NCI-H345 (cell line): ENCODE measurements around the gene ACE.

Experiments used
- DNase-seq: peaks from one replicate; lab custom pipeline; 2025; lab: John Stamatoyannopoulos, UW

Gene ACE

DNA sequence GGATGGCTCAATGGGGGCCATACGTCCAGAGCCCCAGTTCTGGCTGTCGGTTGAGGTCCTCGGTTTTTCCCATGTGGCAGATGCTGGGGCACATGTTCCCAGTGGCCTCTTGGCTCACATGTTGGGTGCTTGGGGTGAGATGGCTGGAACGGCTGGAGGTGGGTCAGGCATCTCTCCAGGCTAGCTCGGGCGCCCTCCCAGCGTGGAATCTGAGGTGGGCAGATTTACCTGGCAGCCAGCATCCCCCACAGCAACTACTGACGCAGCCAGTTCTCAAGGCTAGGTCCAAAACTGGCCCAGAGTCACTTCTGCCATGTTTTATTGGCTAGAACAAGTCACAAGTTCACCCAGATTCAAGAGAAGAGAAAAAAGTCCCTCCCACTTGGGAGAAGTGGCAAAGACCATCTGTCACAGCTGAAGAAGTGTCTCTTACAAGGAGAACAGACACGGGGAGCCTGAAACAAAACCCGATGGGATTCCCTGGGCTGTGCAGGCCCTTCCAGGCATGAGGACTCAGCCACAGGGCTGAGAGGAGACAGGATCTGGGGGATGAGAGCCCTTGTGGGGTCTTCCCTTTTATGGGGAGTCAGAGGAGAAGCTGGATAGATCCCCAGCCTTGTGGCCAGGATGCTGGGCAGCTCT lies 15.2 kb downstream of the ACE start:
- DNase-seq = no peak

DNA sequence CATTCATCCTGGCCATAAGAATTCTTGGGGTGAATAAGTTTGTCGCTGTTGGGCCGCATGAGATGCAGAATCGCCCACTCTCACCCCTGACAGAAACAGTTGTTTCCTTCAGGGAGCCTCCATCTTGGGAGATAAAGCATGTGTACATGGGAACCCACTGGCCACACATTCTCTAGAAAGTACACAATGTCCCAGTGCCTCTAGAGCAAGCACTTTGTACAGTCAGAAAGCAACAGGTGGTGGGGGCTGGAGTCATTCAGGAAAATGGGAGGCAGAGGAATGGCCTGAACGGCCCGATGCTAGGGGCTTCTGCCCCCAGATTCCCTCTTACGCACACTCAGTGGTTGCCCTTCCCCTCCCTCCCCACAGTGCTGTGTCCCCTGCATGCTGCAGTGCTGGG lies 16.1 kb downstream of the ACE start:
- DNase-seq = no peak

DNA sequence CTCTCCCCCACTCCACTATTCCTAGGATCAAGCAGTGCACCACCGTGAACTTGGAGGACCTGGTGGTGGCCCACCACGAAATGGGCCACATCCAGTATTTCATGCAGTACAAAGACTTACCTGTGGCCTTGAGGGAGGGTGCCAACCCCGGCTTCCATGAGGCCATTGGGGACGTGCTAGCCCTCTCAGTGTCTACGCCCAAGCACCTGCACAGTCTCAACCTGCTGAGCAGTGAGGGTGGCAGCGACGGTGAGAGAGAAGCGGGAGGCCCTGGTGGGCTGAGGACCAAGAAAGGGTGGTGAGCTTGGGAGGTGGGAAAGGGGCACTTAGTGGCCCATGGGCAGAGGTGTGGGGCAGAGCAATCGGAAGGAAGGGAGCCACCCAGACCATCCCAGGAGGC lies 16.6 kb downstream of the ACE start:
- DNase-seq = no peak

DNA sequence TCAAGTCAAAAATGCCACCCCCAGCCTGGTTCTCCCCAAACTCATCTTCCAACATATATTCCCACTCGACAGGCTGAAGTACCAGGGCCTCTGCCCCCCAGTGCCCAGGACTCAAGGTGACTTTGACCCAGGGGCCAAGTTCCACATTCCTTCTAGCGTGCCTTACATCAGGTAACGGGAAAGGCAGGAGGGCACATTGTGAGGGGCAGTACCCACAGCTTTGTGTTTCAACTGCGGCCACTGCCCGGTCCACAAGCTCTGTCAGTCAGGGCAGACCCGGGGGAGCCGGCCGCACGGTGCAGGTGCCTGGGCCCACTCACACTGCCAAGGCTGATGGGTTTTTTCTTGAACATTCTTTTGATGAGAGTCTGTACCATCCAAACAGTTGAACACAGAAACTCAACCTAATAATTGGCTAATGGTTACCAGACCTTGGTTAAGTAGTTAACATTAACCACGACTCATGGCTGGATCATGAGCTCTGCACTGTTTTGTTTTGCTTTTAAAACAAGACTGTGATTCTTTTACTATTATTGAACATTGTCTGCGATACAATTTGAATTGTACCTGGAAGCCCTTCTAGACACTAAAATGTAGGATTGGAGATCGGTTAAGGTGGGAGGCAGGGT lies 17.6 kb downstream of the ACE start:
- no peak for DNase-seq

DNA sequence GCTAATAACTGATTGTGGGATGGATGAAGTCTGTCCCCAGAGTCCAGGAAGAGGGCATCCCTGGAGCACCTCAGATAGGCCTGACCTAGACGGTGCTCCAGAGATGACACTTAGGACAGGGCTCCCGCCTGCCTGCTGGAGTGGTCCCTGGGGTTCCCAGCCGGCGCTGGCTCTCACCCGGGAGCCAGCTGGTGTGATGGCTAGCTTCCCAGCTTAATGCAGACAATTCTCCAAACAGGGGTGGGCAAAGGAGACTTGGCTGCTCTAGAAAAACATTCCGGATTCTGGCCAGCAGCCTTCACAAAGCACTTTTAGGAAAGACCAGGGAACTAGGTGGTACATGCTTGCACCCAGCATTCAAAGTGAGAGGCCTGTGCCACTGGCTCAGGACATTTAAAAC lies 18.6 kb downstream of the ACE start:
- DNase-seq = no peak

DNA sequence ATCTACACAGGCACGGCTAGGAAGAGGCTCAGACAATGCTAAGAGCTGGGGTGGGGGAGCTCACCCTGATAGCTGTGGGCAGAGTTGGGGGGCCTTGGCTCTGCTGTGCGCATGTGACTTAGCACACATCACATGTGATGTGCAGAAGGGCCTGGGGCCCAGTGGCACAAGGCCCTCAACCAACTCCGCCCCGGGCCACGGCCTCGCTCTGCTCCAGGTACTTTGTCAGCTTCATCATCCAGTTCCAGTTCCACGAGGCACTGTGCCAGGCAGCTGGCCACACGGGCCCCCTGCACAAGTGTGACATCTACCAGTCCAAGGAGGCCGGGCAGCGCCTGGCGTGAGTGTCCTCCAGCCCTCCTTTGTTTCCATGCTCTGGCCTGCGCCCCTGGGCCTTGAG lies 19.3 kb downstream of the ACE start:
- no peak for DNase-seq

DNA sequence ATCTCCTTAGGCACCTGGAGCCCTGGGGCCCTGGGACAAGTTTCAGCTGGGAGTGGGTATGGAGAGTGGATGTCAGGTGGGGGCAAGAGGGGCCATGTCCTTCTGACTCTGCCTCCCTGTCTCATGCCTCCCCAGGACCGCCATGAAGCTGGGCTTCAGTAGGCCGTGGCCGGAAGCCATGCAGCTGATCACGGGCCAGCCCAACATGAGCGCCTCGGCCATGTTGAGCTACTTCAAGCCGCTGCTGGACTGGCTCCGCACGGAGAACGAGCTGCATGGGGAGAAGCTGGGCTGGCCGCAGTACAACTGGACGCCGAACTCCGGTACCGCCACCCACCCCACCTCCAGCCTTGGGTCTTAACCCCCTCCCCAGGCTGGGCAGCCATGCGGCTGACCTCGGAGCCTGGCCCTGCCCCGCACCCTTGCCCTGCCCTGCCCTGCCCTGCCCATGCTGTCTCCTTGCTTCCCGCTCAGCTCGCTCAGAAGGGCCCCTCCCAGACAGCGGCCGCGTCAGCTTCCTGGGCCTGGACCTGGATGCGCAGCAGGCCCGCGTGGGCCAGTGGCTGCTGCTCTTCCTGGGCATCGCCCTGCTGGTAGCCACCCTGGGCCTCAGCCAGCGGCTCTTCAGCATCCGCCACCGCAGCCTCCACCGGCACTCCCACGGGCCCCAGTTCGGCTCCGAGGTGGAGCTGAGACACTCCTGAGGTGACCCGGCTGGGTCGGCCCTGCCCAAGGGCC lies 20.0 kb downstream of the ACE start:
- DNase-seq = no peak

DNA sequence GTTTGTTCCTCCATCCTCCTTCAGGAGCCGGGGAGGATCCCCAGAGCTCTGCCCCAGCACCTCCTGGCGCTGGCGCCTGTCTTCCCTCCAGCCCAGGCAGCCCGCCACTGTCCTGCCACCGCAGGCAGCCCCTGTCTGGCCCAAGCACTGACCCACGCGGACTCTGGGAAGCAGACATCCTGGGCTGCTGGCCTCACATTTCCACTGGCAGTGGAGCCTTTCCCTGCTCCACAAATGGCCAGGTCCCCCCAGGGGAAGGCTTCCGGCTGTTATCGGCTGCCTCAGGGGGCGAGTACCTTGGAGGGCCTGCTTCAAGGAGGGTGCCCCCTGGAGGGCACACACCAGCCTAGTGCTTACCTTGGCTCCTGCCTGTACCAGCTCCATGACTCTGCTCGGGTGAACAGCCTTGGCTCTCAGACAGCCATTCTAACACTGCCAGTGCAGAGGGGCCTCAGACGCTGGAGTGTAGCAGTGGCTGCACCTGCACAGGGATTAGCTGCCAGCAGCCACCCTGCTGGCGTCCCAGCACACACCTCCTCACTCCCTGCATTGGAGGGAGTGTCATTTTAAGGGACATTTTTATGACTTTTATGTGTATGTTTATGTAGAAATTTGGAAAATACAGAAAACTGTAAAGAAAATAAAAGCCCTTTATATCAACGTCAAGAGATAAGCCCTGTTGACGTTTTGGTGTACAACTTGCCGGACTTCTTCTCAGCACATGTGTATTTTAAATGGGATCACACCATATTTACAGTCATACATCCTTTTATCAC lies 21.0 kb downstream of the ACE start:
- peak; percentile 76 for DNase-seq

DNA sequence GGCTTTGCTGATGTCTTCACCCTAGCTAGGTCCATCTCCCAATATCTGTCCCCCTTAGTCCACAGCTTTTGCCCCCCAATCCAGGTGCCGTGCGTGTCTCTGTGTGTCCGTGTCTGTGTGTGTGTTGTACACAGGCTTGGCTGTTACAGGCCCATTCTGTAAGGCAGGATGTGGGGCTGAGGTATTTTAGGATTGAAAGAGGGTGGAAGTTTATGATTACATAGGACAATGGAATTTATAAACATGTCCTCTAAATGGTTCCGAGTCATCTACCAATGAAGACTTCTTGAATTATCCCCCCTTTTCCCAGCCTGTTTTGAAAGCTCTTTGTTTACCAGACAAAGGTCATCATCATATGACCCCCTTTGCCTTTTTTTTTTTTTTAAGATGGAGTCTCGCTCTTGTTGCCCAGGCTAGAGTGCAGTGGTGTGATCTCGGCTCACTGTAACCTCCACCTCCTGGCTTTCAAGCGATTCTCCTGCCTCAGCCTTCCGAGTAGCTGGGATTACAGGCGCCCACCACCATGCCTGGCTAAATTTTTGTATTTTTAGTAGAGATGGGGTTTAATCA lies 21.9 kb downstream of the ACE start:
- DNase-seq = no peak

DNA sequence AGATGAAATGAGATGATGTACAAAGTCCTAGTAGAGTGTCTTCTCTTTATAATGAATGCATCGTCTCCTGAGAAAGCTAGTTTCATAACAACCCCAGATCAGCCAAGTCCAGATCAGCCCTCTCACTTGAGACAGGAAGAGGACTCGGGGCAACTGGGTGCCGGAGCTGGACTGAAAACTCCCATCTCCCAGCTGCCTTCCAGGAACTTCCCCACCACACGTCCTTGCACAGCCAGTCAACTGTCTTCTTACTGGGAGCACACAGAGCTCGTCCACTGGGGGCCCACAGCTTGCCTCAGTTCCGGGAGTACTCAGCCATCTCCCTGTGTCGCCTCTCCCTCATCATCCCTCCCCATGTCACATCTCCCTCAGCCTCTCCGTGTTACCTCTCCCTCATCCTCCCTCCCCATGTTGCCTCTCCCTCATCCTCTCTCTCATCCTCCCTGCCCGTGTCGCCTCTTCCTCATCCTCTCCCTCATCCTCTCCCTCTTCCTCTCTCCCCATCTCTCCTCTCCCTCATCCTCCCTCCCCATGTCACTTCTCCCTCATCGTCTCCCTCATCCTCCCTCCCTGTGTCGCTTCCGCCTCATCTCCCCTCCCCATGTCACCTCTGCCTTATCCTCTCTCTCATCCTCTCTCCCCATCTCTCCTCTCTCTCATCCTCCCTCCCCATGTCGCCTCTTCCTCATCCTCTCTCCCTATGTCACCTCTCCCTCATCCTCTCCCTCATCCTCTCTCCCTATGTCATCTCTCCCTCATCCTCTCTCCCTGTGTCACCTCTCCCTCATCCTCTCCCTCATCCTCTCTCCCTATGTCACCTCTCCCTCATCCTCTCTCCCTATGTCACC lies 23.9 kb downstream of the ACE start:
- DNase-seq = no peak

DNA sequence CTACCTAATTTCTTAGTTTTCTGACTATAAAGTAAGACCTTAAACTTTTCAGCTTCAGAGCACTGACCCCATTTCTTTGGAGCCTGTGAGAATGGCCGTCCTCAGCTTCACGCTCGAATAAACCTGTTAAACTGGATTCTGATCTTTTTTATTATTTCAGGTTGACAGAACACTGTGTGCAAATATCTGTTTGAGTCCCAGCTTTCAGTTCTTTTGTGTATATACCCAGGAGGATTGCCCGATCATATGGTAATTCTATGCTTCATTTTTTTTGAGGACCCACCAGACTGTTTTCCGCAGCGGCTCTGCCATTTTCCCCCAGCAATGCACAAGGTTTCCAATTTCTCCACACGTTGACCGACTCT lies 26.5 kb downstream of the ACE start:
- DNase-seq = peak; percentile 46

DNA sequence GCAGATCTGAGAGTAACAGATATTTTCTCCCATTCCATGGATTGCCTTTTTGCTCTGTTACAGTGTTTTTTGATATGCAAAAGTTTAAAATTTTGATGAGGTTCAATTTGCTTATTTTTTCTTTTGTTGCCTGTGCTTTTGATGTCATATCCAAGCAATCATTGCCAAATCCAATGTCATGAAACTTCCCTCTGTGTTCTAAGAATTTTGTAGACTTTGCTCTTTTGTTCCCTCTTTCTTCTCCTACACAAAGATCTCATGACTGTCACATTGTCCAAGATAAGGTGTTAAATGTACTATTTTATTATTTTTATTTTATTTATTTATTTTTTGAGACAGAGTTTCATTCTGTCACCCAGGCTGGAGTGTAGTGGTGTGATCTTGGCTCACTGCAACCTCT lies 27.4 kb downstream of the ACE start:
- no peak for DNase-seq

DNA sequence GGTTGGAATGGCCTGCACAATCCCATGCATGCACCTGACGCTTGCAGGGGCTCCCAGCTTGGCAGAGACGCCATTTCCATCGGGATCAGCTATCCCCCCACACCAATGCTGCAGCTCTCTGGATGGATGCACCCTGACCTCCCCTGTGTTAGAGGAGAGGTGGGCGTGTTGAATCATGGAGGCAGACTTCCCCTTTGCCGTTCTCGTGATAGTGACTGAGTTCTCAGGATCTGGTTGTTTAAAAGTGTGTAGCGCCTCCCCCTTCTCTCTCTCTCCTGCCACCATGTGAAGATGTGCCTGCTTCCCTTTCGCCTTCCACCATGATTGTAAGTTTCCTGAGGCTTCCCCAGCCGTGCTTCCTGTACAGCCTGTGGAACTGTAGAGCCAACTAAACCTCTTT lies 28.5 kb downstream of the ACE start:
- no peak for DNase-seq

DNA sequence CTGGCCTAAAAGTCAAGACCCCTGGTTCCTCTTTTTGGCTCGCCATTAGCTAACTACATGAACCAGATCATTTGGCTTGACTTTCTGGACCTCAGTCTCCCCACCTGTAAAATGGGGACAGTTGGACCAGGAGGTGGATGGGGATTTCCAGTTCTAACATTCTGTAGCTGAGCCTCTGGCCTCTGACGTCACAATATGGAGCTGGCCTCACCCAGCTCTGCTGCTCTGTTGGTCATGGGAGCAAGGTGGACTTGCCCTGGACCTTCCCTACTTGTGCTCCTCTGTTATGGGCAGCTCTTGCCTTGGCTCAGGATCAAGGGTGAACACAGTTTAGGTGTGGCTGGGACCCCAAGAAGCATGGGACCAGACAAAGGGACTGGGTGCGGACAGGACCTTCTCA lies 29.8 kb downstream of the ACE start:
- no peak for DNase-seq

DNA sequence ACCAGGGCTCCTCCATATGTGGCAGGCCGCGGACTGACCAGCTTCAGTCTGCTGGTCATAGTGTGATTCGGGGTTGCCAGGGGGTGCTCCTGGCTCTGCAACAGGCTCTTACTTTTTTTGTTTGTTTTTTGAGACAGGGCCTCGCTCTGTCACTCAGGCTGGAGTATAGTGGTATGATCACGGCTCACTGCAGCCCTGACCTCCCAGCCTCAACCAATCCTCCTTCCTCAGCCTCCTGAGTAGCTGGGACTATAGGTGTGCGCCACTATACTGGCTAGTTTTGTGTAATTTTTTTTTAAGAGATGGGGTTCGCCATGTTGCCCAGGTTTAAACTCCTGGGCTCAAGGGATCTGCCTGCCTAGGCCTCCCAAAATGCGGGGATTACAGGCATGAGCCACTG lies 34.5 kb downstream of the ACE start:
- no peak for DNase-seq

DNA sequence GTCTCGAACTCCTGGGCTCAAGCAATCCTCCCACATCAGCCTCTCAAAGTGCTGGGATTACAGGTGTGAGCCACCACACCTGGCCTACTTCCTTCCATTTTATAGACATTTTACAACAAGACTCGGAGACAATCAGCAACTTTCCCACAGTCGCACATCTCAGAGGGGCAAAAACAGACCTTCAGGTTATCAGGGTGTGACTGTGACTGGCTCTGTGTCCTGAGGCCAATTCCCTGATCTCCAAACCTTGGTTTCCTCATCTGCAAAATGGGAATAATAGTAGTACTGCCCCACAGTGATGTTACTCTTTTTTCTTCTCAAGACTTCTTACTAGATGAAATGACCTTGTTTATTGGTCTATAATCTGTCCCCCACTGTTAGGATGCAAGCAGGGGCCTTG lies 35.5 kb downstream of the ACE start:
- no peak for DNase-seq

DNA sequence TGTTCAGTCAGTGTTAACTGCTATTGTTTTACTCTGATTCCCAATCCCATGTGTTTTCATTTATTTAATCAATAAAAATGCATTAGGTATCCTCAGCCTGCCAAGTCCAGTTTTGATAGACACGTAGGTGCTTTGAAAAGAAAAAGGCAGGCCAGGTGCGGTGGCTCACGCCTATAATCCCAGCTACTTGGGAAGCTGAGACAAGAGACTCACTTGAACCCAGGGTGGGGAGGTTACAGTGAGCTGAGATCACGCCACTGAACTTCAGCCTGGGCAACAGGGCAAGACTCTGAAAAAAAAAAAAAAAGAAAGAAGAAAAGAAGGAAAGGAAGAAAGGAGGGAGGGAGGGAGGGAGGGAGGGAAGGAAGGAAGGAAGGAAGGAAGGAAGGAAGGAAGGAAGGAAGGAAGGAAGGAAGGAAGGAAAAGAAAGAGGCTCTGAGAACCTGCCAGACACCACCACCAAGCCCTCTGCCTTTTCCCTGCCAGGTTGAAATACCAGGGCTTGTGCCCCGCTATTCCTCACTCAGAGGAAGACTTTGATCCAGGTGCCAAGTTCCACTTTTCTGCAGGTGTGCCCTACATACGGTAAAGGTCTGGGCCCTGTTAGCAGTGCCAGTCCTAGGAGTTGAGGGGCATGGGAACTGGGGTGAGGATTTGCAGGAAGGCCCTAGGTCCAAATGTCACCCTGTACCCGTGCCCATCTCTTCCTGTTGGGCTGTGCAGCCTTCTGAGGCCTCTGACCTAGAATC lies 36.2 kb downstream of the ACE start:
- no peak for DNase-seq

DNA sequence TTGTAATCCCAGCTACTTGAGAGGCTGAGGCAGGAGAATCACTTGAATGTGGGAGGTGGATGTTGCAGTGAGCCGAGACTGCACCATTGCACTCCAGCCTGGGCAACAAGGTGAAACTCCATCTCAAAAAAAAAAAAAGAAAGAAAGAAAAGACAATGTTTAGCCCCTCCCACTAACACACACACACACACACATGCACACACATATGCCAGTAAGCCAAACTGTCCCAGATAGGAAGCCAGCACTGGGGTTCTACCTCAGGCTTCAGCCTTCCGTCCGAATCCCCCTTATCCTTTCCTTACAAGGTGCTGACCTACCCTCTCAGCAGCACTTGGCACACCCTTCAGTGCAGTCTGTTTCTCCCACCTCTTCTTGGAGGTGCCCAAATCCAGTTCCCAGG lies 37.6 kb downstream of the ACE start:
- no peak for DNase-seq

DNA sequence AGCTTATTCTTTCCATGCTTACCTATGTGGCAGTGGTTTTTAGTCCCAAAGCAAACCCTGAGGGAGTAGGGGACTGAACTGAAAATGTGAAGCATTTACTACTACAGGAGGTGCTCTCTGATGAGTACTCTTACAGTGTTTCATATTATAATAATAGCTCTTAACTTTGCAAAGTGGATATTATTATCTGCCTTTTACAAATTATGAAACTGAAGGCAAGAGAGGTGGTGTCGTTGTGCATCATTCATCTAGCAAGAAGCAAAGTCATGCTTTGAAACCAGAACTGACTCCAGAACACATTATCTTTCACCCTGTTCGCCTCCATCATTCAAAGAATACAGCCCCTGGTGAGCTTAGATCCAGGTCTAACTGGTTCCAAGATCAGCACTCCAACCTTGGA lies 38.1 kb downstream of the ACE start:
- no peak for DNase-seq

DNA sequence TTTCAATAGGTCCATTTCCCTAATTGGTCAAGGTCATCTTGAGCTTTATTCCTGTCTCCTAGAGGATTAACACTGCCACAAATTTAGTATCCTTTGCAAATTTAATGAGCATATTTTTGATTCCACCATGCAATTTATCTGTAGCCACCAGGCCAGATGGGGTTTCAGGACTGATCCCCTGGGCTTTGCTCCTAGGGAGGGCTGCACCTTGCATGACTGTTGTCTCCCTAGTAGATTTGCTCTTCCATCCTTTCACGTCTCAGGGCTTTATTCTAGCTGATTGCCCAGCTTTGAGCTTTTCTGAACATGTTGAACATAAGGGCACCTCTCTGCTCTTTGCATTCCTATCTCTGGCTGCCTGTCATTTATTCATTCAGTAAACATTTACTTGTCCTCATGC lies 38.6 kb downstream of the ACE start:
- no peak for DNase-seq
